ENCODE data around the gene FAM200C.
"Not testable (repeated sequence)": the region's sequence is repeated elsewhere in the genome, so short reads cannot be mapped to it uniquely, and the experiment has no call there.

The FAM200C gene

GRCh38 chr5:160399402-160400353 lies at the start of gene FAM200C:
Gene FAM200C (minus strand): TSS chr5:160400054. CDS start chr5:160395490, 4,564 bp downstream.
- peak; percentile 86 for DNase-seq

- no peak for DNase-seq
Observed at GRCh38 chr5:160449458-160449857, 49.6 kb upstream of the FAM200C start.

GRCh38 chr5:160448886-160449285 lies 49.0 kb upstream of the FAM200C start:
- DNase-seq: no peak

GRCh38 chr5:160445751-160446150 lies 45.9 kb upstream of the FAM200C start:
- no peak for DNase-seq

- no peak for DNase-seq
Observed at GRCh38 chr5:160445132-160445531, 45.3 kb upstream of the FAM200C start.

DNA sequence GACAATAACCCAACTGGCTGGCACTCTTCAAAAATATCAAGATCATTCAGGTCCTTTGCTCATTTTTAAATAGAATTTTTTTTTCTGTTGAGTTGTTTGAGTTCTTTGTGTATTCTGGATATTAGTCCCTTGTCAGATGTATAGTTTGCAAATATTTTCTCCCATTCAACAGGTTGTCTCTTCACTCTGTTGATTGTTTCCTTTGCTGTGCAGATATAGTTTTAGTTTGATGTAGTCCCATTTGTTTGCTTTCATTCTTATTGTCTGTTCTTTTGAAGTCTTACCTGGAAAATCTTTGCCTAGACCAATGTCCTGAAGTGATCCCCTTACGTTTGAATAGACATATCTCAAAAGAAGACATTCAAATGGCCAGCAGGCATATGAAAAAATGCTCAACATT lies 44.6 kb upstream of the FAM200C start:
- no peak for DNase-seq

DNA sequence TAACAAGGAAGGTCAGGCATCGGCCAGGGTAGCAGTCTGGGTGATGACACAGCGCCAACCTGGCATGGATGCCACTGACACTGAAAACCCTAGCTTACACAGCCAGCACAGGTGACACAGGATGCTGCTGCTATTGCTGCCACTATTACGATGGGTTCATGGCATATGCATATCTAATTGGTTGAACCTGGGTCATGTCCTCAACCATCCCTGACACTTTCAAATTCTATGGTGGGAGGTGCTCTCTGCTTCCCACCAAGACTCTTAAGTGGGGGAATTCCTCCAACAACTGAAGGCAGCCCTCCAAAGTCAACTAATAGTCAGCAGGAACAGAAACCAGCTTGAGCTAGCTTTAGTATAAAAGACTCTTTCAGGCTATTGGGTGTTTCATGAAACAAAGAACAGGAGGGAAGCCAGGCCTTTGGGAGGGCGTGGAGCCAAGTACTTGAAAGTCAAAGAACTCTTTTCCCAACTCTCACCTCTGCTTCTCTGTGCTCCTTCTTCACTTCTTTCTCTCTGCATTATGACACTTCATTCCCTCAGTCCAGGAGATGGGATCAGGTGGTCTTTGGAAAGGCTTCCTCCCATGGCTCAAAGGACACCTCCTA lies 43.1 kb upstream of the FAM200C start:
- no peak for DNase-seq

DNA sequence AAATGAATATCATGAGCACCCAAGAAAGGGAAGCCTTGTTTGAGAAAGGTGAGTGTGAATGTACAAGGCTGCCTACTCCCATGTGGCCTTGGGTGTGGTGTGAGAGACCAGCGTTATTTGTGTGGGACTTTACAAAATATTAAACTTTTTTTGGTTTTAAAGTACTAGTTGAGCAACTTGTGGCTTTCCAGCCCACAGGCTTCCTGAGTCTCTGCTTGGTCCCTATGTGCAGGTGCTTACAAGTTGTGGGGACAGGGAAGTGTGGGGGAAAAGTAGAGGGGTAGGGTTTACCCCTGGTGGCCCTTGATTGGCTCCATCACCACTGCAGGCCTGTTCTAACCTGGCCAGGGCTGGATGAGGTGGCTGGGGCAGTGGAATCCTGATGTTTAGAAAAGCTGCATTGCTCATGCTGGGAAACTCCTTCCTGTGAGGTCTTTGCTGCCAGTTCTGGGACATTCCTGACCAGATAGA lies 41.5 kb upstream of the FAM200C start:
- no peak for DNase-seq

GRCh38 chr5:160439205-160439600 lies 39.3 kb upstream of the FAM200C start:
- DNase-seq: peak; percentile 62

- DNase-seq: peak; percentile 51
Observed at GRCh38 chr5:160438316-160439204, 38.7 kb upstream of the FAM200C start.

DNA sequence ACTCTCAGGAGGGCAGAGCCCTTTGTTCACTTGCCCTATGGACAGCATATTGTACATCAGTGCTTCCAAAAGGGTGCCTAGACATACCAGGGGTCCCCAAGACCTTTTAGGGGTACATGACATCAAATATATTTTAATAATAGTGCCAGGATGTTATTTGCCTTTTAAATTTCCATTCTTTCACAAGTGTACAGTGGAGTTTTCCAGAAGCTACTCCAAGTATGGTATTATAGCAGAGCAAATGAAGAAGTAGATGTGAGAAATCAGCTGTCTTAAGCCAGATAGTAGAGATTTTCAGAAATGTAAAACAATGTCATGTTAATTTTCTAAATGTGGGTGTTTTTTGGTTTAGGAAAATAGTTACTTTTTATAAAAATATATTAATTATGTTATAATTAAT lies 37.4 kb upstream of the FAM200C start:
- no peak for DNase-seq

GRCh38 chr5:160436661-160437060 lies 36.8 kb upstream of the FAM200C start:
- not testable (repeated sequence) for DNase-seq

DNA sequence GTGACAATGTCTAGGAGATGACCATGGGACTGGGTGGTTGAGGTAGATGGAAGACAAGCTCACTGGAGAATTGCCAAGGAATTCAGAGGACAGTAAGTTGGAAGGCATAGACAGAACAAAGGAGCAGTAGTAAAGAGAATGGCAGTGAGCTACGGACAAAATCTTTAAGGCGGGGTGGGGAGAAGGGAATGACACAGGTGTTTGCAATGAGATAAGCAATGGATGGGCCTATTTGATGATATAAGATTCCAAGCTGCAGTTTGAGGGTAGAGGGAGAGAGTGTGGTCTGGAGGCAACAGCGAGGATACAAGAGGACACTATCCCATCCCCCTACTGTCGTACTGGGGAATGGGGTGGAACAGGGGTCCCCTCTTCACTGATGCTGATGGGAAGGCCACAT lies 36.2 kb upstream of the FAM200C start:
- no peak for DNase-seq

DNA sequence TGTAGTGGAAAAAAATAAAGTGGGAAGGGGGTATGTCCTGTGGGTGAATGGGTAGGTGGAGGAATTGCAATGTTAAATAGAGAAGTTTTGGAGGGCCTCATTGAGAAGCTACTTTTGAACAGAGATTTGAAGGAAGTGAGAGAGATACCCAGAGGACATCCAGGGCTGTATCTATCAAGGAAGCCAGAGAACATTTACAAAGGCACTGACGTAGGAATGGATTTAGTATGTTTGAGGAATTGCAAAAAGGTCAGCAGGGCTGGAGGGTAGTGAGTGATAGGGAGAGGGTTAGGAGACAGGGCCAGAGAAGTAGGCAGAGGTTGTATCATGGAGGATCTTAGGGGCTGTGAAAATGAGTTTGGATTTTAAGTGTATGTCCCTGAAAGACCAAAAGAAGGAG lies 35.7 kb upstream of the FAM200C start:
- no peak for DNase-seq

DNA sequence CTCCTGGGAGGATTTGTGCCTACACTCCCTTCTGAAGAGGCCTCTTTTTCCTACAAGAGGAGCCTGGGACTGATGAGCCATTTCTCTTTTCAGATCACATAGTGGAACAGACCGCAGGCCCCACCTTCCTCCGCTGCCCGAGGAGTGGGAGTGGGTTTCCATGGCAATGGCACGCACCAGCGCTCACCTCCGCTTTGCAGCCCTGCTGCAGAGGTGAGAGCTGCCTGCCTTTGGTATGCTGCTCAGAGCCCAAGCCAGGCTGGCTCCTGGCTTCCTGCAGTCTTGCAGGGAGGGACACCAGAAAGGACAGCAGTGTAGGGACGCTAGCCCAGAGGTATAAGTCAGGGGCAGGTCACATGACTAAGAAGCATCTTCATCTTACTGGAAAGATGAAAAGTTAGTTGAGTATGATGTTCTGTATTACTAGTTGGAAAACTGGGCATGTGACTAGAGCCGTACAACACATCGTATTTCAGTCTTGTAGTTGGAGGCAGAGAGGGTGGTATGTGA lies 34.2 kb upstream of the FAM200C start:
- DNase-seq: no peak

- no peak for DNase-seq
Observed at GRCh38 chr5:160432787-160433186, 32.9 kb upstream of the FAM200C start.

DNA sequence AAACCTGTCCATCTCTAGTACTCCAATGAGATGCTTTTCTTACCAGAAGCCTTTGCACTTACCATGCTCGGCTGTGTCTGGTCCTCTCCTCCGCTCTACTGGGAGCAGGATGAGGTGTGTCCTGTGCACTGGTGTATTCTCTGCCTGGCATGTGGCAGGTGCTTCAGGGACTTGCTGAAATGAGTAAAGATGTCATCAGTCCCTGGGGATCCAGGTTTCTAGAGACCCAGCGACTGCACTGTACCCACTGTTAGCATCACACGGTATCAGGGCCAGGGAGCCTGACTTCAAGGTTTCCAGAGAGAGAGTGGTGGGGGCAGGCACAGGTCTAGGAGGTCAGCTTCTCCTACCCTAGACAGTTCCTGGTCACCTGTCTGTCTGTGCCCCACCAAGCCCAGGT lies 32.3 kb upstream of the FAM200C start:
- DNase-seq: no peak

DNA sequence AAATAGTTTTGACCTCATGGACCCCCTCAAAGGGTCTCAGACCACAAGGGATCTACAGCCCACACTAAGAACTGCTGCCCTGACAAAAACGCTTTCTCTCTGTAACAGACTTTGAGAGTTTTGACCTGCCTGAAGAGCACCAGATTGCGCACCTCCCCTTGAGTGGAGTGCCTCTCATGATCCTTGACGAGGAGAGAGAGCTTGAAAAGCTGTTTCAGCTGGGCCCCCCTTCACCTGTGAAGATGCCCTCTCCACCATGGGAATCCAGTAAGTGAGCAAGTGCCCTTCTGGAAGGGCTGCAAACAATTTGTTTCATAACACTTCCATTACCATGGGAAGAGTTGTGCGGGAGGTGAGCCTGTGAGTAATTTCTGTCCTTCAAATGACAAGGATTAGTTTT lies 27.8 kb upstream of the FAM200C start:
- no peak for DNase-seq

DNA sequence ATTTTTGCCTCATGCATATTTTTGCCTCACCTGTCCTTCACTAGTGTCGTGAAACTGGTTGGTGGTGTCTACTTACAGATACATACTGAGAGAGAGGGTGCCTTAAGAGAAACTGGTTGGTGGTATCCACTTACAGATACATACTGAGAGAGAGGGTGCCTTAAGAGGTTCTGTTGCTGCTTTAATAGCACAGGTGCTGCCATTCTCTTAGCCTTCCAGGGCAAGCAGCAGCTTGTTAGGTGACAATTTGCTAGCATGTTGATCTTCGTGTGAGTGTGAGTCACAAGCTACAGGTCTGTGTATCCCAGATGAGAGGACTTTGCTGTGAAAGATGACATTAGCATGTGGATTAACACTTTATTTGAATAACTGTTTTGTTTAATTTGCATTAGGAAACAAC lies 23.2 kb upstream of the FAM200C start:
- DNase-seq: no peak

DNA sequence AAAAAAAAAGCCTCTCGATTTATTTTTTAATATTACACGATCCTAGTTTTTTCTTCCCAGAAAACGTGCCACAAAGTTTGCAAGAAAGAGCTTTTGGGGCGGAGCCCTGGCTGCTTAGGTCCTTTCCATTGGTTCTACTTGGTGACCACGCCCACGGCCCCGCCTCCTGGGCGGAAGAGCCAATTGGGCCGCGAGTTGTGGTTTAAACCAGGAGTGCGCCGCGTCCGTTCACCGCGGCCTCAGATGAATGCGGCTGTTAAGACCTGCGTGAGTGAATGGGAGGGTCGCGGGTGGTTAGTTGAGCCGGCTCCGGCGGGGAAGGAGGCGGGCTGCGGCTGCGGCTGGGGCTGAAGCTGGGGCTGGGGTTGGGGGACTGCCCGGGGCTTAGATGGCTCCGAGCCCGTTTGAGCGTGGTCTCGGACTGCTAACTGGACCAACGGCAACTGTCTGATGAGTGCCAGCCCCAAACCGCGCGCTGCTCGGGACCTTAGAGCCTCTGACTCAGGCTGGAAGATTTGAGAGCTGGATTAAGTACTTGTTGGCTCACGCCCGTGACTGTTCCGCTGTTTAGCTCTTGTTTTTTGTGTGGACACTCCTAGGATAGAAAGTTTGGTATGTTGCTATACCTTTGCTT lies 21.9 kb upstream of the FAM200C start, which contains the start of gene PTTG1:
TSS of gene PTTG1 (plus strand) at position 231 of the 634 bp plus-strand sequence. CDS start 458 bp downstream, outside the sequence.
- peak; percentile 87 for DNase-seq

DNA sequence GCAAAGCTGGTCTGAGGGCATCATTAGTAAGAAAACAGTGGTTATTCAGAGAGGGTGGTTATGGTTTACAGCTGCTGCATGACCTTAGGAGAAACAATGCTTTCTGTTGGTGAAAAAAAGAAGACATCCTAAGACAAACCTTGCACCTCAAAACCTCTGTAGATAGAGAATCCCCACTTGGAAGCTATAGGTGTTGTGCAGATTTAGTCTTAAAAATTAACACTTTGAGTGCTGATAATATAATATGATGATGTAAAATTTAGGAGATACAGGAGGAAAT lies 20.4 kb upstream of the FAM200C start:
- no peak for DNase-seq
